Activated naive CD8-positive, alpha-beta T cell treated with anti-CD3 and anti-CD28 coated beads, Interleukin-2, amount 10 ng/mL, durations not matched to agents 7 days and 5 days (primary cell): ENCODE data around the gene CNTN2. TPM values are rescaled to one million over a fixed set of nuclear protein-coding genes. Genes with fewer than 3 reads are reported as not detected.

Source experiments
- ATAC-seq: fragments of 150-1000 bp; cut with Tn5 transposase; one replicate; pipeline ENCODE4 v1.10.0; 2021; ENCODE audit warnings: low read depth, moderate library complexity
- POLR2A ChIA-PET: fragments of 350-600 bp; sonication (Branson Sonifier 250); formaldehyde crosslinking; loops from one replicate; lab custom pipeline; 2021; ENCODE audit warnings: antibody characterized with exemption; lab: Charles Lee
- DNase-seq: peaks from one replicate; pipeline ENCODE4 v3.0.0; 2021
- H3K27ac Mint-ChIP-seq: one replicate; pipeline ENCODE4 v1.8.0; 2022; ENCODE audit warnings: mild to moderate bottlenecking, mixed read lengths
- H3K27me3 Mint-ChIP-seq: one replicate; pipeline ENCODE4 v1.8.0; 2022; ENCODE audit warnings: mild to moderate bottlenecking, moderate library complexity, mixed read lengths
- H3K36me3 Mint-ChIP-seq: one replicate; pipeline ENCODE4 v1.8.0; 2021; ENCODE audit warnings: mild to moderate bottlenecking, mixed read lengths
- H3K4me1 Mint-ChIP-seq: one replicate; pipeline ENCODE4 v1.8.0; 2021; ENCODE audit warnings: mixed read lengths
- H3K4me3 Mint-ChIP-seq: one replicate; pipeline ENCODE4 v1.8.0; 2022; ENCODE audit warnings: mild to moderate bottlenecking, moderate library complexity, mixed read lengths
- H3K9me3 Mint-ChIP-seq: one replicate; pipeline ENCODE4 v1.8.0; 2021; ENCODE audit warnings: mixed read lengths
- total RNA-seq, 2 experiments: library from RNA; stranded (reverse); gene quantifications; one replicate each; pipeline ENCODE4 v1.2.3, GENCODE V29; 2021

Gene CNTN2
- total RNA-seq, 2 experiments from 2014 or later = not detected

GRCh38 chr1:205064301-205064700, 21.3 kb downstream of the CNTN2 start:
- DNase-seq (peak; percentile 14), ATAC-seq (no peak)
- Mint-ChIP-seq H3K27me3 (no peaks in the 10 kb centered on the region), H3K9me3 (no peaks in the 10 kb centered on the region), H3K27ac (no peak overlapping the region), H3K4me3 (no peak overlapping the region), H3K36me3 (no peaks in the 10 kb centered on the region), H3K4me1 (peaks cover 1% of the 10 kb centered on the region)
- POLR2A ChIA-PET = no interaction called here

GRCh38 chr1:205064741-205065316, 21.8 kb downstream of the CNTN2 start:
- H3K4me3 Mint-ChIP-seq = no peak overlapping the region
- POLR2A ChIA-PET = no interaction called here
- peaks cover 1% of the 10 kb centered on the region for H3K4me1 Mint-ChIP-seq
- no peaks in the 10 kb centered on the region for H3K36me3 Mint-ChIP-seq
- no peak for DNase-seq
- ATAC-seq = no peak
- no peaks in the 10 kb centered on the region for H3K9me3 Mint-ChIP-seq
- H3K27me3 Mint-ChIP-seq = no peaks in the 10 kb centered on the region
- no peak overlapping the region for H3K27ac Mint-ChIP-seq

GRCh38 chr1:205065666-205066065, 22.7 kb downstream of the CNTN2 start:
- Mint-ChIP-seq H3K4me3 (no peak overlapping the region), H3K36me3 (no peaks in the 10 kb centered on the region), H3K27ac (no peak overlapping the region), H3K9me3 (no peaks in the 10 kb centered on the region), H3K27me3 (no peaks in the 10 kb centered on the region), H3K4me1 (peaks cover 1% of the 10 kb centered on the region)
- no peak for DNase-seq
- no peak for ATAC-seq
- POLR2A ChIA-PET = no interaction called here

GRCh38 chr1:205066141-205066818, 23.3 kb downstream of the CNTN2 start:
- Mint-ChIP-seq H3K4me1 (peaks cover 1% of the 10 kb centered on the region), H3K36me3 (no peaks in the 10 kb centered on the region), H3K27ac (no peak overlapping the region), H3K4me3 (no peak overlapping the region), H3K27me3 (no peaks in the 10 kb centered on the region), H3K9me3 (no peaks in the 10 kb centered on the region)
- peak; percentile 18 for DNase-seq
- POLR2A ChIA-PET = no interaction called here
- no peak for ATAC-seq

- Mint-ChIP-seq H3K4me1 (no peaks in the 10 kb centered on the region), H3K27ac (no peak overlapping the region), H3K4me3 (no peak overlapping the region), H3K27me3 (no peaks in the 10 kb centered on the region), H3K36me3 (no peaks in the 10 kb centered on the region), H3K9me3 (no peaks in the 10 kb centered on the region)
- ATAC-seq (no peak), DNase-seq (no peak)
- POLR2A ChIA-PET = interaction anchor here (0.7 kb wide), 1 partner anchor 167 kb away, joined by 3 read pairs; no protein-coding TSS in a partner anchor
Measured at GRCh38 chr1:205067031-205067430, 24.0 kb downstream of the CNTN2 start.

GRCh38 chr1:205068001-205068400, 25.0 kb downstream of the CNTN2 start:
- ATAC-seq (no peak), DNase-seq (no peak)
- Mint-ChIP-seq H3K36me3 (no peaks in the 10 kb centered on the region), H3K27me3 (no peaks in the 10 kb centered on the region), H3K4me1 (no peaks in the 10 kb centered on the region), H3K4me3 (no peak overlapping the region), H3K9me3 (no peaks in the 10 kb centered on the region), H3K27ac (no peak overlapping the region)
- POLR2A ChIA-PET = interaction anchor here (0.7 kb wide), 1 partner anchor 166 kb away, joined by 3 read pairs; no protein-coding TSS in a partner anchor

GRCh38 chr1:205068457-205069040, 25.5 kb downstream of the CNTN2 start:
- no peaks in the 10 kb centered on the region for H3K4me1 Mint-ChIP-seq
- ATAC-seq = no peak
- DNase-seq = no peak
- no peaks in the 10 kb centered on the region for H3K9me3 Mint-ChIP-seq
- POLR2A ChIA-PET = no interaction called here
- H3K4me3 Mint-ChIP-seq = no peak overlapping the region
- H3K27ac Mint-ChIP-seq = no peak overlapping the region
- no peaks in the 10 kb centered on the region for H3K27me3 Mint-ChIP-seq
- H3K36me3 Mint-ChIP-seq = no peaks in the 10 kb centered on the region

GRCh38 chr1:205069371-205070125, 26.5 kb downstream of the CNTN2 start:
- Mint-ChIP-seq H3K27me3 (no peaks in the 10 kb centered on the region), H3K4me1 (no peaks in the 10 kb centered on the region), H3K27ac (no peak overlapping the region), H3K4me3 (no peak overlapping the region), H3K9me3 (no peaks in the 10 kb centered on the region), H3K36me3 (no peaks in the 10 kb centered on the region)
- DNase-seq (no peak), ATAC-seq (no peak)
- POLR2A ChIA-PET = no interaction called here

- ATAC-seq (no peak), DNase-seq (no peak)
- Mint-ChIP-seq H3K27me3 (no peaks in the 10 kb centered on the region), H3K4me3 (no peak overlapping the region), H3K9me3 (no peaks in the 10 kb centered on the region), H3K36me3 (no peaks in the 10 kb centered on the region), H3K4me1 (no peaks in the 10 kb centered on the region), H3K27ac (no peak overlapping the region)
- POLR2A ChIA-PET = no interaction called here
Measured at GRCh38 chr1:205071028-205071409, 28.0 kb downstream of the CNTN2 start.

GRCh38 chr1:205071801-205072200, 28.8 kb downstream of the CNTN2 start:
- ATAC-seq (no peak), DNase-seq (no peak)
- no peaks in the 10 kb centered on the region for H3K4me1 Mint-ChIP-seq
- no peak overlapping the region for H3K27ac Mint-ChIP-seq
- H3K4me3 Mint-ChIP-seq = no peak overlapping the region
- no peaks in the 10 kb centered on the region for H3K27me3 Mint-ChIP-seq
- no peaks in the 10 kb centered on the region for H3K36me3 Mint-ChIP-seq
- no peaks in the 10 kb centered on the region for H3K9me3 Mint-ChIP-seq
- POLR2A ChIA-PET = no interaction called here

GRCh38 chr1:205072286-205072685, 29.3 kb downstream of the CNTN2 start:
- POLR2A ChIA-PET = no interaction called here
- ATAC-seq = no peak

GRCh38 chr1:205072881-205073280, 29.9 kb downstream of the CNTN2 start:
- Mint-ChIP-seq H3K27ac (no peak overlapping the region), H3K36me3 (no peaks in the 10 kb centered on the region), H3K4me1 (no peaks in the 10 kb centered on the region), H3K4me3 (no peak overlapping the region), H3K9me3 (no peaks in the 10 kb centered on the region), H3K27me3 (no peaks in the 10 kb centered on the region)
- ATAC-seq (no peak), DNase-seq (no peak)
- POLR2A ChIA-PET = no interaction called here

More at GRCh38 chr1:205072286-205072685, 29.3 kb downstream of the CNTN2 start:
- Mint-ChIP-seq H3K27ac (no peak overlapping the region), H3K4me3 (no peak overlapping the region), H3K36me3 (no peaks in the 10 kb centered on the region), H3K27me3 (no peaks in the 10 kb centered on the region), H3K4me1 (no peaks in the 10 kb centered on the region), H3K9me3 (no peaks in the 10 kb centered on the region)
- no peak for DNase-seq

- ATAC-seq = no peak
- no peak for DNase-seq
- Mint-ChIP-seq H3K4me3 (no peak overlapping the region), H3K4me1 (no peaks in the 10 kb centered on the region), H3K9me3 (no peaks in the 10 kb centered on the region), H3K27me3 (no peaks in the 10 kb centered on the region), H3K27ac (no peak overlapping the region), H3K36me3 (no peaks in the 10 kb centered on the region)
- POLR2A ChIA-PET = no interaction called here
Measured at GRCh38 chr1:205073511-205073910, 30.5 kb downstream of the CNTN2 start.
